ENCODE results near the gene CLDN9.

CLDN9 gene

DNA sequence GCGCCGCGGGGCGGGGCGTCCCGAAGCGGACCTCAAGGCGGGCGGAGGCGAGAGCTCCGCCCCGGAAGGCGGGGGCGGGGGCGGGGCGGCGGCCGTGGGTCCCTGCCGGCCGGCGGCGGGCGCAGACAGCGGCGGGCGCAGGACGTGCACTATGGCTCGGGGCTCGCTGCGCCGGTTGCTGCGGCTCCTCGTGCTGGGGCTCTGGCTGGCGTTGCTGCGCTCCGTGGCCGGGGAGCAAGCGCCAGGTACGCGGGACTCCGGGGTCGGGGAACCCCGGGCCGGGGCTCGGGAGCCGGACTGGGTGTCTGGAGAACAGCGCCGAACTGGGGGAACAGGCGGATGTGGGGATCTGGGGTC lies 7.5 kb downstream of the CLDN9 start, which contains the start of gene TNFRSF12A:
TSS of gene TNFRSF12A (plus strand) at position 122 of the 357 bp plus-strand sequence. CDS start at position 152, 30 bp downstream.
- DNase-seq, result peak; percentile 83

DNA sequence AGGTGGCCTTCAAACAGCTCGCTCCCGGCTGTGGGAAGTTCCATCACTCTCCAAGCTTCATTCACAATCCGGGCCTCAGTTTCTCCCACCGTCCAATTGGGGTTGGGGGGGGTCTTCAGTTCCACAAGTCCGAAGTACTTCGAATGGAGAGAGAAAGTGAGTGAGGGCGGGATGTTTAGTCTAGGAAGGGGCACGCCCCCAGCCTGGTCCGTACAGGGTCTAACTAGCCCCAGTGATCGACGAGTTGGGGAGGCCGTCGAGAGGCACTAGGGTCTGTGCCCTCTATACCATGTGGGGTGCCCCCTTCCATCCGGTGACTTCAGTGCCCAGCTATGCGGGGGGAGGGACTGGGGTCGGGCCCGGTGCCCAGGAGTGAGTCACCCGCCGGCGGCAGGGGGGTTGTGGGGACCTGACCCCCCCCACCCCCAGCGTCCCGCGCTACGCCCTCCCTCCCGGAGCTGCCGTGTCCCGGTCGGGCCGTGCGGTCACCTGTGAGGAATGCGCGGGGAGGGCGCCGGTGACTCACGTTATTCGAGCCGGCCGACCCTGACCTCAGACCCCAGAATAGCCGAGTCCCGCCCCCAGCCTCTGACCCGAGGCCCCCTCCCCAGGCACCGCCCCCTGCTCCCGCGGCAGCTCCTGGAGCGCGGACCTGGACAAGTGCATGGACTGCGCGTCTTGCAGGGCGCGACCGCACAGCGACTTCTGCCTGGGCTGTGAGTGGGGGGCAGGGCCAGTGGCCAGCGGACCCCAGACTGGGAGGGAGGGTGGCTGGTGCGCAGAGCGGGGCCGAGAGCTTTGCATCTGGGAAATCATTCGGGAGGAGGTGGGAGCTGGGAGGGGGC lies 8.1 kb downstream of the CLDN9 start:
- DNase-seq, result peak; percentile 82

DNA sequence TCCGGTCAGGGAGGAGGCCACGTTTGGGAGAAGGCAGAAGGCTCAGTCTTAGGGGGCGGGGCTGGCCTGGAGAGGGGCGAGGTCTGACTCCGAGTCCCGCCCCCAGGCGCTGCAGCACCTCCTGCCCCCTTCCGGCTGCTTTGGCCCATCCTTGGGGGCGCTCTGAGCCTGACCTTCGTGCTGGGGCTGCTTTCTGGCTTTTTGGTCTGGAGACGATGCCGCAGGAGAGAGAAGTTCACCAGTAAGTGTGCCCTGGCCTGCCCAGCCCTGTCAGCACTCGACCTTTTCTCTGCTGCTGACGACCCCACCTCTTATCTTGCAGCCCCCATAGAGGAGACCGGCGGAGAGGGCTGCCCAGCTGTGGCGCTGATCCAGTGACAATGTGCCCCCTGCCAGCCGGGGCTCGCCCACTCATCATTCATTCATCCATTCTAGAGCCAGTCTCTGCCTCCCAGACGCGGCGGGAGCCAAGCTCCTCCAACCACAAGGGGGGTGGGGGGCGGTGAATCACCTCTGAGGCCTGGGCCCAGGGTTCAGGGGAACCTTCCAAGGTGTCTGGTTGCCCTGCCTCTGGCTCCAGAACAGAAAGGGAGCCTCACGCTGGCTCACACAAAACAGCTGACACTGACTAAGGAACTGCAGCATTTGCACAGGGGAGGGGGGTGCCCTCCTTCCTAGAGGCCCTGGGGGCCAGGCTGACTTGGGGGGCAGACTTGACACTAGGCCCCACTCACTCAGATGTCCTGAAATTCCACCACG lies 8.9 kb downstream of the CLDN9 start:
- peak; percentile 66 for DNase-seq

DNA sequence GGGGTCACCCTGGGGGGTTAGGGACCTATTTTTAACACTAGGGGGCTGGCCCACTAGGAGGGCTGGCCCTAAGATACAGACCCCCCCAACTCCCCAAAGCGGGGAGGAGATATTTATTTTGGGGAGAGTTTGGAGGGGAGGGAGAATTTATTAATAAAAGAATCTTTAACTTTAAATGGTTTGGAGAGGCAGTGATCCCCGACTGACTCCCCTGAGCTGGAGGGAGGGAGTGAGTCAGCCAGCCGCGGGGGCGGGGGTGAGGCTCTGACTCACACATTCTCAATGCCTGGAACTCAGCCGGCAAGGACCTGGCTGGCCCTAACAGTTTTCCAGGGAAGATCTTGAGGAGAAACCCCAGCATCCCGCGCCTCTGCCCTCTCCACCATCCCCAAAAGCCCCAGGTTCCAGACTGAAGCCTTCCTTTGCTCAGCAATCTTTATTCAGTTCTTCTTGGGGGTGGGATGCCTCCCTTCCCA lies 9.5 kb downstream of the CLDN9 start:
- peak; percentile 90 for DNase-seq

DNA sequence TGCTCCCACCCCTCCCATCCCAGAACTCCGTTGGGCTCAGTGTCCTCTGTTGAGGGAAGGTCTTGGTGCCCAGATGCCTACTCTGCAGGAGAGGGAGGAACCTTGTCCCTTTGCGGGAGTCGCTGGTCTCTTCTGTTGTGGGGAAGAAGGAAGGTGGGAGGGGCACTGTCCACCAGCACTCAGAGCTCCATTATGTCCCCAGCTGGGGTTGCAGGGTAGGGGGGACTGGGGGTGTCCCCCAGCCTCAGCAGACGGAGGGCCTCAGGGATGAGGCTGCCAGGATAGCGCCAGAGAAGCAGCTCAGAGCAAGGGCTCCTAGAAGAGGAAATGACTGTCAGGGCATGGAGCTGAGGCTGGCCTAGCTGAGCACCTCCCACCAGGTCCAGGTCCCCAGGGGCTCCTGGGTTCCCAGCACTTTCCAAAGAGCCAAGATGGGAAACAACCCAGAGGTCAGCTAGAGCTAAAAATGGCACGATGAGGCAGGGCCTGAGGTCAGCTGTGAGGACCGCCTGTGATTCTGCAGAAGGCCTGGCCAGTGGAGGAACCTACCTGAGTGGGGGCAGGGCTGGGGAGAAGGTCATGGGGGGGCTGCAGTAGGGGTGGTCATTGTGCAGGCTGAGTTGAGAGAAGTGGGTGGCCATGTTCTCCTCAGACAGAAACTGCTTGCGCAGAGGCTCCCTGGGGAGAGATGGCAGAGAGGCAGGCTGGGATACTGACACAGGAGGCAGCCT lies 10.1 kb downstream of the CLDN9 start:
- DNase-seq, result no peak

DNA sequence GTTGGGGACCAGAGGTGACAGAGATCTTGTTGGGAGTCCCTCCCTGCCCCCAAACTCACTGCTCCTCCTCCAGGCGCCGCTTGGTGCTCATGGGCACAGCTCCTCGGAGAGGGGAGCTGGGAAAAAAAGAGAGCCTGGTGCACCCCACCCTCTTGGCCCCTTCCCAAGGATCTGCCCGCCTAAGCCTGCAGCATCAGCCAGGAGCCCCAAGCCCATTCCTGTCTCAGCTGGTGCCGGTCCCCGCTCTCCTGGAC lies 10.6 kb downstream of the CLDN9 start:
- peak; percentile 65 for DNase-seq

DNA sequence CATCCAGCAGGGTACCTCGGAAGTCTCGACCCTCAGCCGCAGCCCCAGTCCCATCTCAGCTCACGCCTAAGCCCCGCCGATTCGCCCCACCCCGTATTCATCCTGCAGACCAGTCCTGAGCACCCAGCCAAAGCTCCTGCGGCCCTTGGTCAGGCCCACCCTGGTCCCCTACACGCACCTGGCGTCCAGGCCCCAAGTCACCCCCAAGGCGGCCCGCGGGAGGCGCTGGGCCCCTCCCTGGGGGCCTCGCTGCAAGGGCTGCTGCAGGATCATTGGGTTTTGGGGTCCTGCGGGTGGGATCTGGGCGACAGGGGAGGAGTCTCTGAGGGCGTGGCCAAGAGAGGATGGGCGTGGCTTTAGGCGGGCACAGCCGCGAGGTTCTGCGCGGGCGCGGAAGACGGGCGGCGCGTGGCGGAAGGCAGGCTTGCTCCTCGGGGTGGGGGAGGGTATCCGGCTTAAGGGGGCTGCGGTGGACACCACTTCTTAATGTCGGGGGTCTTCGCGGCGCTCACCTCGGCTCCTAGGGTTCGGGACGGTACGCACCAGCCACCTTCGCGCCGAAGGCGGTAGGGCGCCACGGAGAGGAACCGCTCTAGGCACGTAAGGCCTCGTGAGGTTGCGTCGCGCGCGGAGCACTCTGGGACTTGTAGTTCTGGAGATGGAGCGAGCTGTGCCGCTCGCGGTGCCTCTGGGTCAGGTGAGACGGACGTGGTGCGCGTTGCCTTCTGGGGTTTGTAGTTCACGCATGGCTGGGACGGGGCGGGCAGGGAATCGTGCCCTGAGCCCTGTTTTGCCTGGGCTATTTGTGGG lies 11.2 kb downstream of the CLDN9 start, which contains the start of the genes HCFC1R1 and THOC6:
TSS of gene HCFC1R1 (minus strand) at position 274 of the 810 bp plus-strand sequence. CDS start at position 273, 1 bp downstream.
TSS of gene THOC6 (plus strand) at position 367 of the 810 bp plus-strand sequence. CDS start at position 659, 292 bp downstream.
- peak; percentile 96 for DNase-seq

DNA sequence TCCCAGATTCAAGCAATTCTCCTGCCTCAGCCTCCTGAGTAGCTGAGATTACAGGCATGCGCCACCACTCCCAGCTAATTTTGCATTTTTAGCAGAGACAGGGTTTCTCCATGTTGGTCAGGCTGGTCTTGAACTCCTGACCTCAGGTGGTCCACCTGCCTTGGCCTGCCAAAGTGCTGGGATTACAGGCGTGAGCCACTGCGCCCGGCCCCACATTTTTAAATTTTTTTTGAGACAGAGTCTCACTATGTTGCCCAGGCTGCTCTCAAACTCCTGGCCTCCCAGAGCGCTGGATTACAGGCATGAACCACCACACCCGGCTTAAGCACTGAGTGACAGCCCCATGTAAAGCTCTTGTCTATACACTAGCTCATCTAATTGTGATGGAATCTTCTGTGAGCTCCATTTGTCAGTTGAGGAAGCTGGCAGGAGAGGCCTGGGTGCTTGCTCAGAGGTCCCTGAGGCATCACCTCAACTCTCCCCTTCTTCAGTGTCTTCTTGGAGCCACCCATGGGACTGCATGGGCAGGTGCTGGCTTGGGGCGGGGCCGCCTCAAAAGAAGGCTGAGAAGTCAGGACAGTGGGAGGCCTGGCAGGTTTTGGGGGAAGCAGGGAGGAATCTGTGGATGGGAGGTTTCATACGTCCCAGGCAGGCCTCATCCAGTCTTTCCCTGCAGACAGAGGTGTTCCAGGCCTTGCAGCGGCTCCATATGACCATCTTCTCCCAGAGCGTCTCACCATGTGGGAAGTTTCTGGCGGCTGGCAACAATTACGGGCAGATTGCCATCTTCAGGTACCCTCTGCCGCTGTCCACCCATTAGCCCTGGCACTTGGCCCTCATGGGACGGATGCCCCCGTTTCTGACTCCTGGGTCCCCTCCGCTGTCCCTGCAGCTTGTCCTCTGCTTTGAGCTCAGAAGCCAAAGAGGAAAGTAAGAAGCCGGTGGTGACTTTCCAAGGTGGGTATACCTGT lies 12.6 kb downstream of the CLDN9 start:
- no peak for DNase-seq

DNA sequence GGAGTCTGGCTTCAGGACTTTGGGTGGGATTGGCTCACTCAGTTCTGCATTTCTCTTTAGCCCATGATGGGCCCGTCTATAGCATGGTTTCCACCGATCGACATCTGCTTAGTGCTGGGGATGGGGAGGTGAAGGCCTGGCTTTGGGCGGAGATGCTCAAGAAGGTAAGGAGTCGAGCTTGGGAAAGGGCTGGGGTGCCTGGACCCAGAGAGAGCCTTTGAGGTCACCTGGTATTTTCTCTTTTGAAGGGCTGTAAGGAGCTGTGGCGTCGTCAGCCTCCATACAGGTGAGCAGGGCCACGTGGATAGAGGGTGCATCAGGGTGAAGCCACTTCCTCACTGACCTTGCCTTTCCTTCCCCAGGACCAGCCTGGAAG lies 13.3 kb downstream of the CLDN9 start:
- no peak for DNase-seq

DNA sequence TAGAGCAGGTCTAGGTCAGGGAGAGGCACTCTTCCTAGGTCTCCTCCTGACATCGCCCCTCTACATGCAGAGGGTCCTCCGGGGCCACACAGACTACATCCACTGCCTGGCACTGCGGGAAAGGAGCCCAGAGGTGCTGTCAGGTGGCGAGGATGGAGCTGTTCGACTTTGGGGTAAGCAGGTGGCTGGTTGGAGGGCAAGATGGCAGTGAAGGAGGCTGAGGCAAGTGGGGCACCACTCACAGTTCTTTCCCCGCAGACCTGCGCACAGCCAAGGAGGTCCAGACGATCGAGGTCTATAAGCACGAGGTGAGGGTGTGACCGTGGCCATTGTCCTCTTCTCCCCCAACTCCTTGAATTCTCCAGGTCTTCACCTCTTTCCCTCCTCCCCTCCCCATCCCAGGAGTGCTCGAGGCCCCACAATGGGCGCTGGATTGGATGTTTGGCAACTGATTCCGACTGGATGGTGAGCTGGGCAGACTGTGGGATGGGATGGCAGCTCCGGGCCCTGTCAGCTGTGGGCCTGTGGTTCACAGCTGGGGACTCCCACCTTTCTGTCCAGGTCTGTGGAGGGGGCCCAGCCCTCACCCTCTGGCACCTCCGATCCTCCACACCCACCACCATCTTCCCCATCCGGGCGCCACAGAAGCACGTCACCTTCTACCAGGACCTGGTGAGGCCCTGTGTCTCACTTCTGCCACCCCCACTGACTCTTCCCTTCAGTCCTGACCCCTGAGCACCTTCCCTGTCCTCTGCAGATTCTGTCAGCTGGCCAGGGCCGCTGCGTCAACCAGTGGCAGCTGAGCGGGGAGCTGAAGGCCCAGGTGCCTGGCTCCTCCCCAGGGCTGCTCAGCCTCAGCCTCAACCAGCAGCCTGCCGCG lies 14.1 kb downstream of the CLDN9 start:
- DNase-seq, result no peak

DNA sequence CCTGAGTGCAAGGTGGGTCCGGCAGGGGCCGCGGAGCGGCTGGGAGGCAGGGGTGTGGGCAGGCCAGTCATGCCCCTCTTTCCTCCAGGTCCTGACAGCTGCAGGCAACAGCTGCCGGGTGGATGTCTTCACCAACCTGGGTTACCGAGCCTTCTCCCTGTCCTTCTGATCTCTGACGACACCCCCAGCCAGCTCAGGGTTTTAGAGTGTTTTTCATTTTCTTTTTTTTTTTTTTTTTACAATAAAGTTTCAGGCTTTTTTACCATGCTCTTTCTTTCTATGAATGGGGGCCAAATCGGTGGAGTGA lies 14.7 kb downstream of the CLDN9 start:
- no peak for DNase-seq

DNA sequence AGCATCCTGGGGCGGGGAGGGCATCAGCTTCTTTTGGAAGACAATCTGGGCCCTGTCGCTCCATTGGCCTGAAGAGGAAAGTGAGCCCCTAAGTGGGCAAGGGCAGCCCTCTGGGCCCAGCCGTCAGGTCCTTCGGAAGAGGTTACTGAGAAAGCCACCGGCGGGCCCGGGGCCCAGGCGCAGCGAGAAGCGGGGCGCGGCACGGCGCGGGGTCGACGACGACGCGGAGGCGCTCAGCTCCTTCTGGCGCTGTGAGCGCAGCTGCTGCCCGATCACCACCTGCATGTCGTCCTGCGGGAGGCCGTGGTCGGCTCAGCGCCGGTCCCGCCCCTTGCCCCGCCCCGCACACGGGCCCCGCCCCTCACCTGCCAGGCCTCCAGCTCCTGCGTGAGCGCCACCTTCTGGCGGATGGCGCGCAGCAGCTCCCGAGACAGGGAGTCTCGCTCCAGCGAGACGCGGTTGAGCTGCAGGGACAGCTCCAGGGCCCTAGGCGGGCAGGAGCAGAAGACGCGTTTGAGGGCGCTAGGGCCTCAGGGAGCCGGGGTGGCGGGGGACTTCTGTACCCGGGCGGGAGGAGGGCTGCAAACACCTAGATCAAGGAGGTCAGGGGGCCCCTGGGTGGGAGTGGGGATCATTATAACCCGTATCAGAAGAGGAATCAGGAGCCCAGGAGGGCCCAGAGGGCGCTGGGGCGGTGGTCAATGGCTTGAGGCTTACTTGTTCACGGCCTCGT lies 15.4 kb downstream of the CLDN9 start:
- DNase-seq, result peak; percentile 83

DNA sequence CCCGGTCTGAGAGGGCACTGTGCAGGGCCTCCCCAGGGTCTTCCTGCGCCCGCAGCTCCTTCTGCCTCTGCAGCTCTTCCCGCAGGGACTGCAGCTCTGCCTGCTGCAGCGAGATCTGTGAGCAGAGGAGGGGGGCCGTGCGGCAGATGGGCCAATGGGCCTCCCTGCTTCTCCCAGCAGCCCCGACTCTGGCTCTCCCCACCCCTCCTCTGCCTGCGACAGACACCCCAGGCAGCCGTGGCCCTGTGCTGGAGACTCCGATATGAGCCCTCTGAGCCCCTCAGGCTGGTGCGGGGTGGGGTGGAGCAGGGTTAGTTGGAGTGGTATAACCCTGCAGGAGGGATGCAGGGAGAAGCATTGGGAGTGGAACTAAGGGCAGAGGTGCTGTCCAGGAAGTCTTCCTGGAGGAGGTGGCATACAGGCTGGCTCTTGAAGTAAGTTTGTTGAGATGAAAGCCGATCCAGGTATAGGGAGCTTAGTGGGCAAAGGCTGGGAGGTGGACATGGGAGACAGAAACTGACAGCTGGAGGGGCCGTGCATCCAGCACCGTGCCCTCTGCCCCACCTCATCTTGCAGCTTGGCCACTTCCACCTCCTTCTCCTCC lies 16.1 kb downstream of the CLDN9 start:
- DNase-seq, result no peak

DNA sequence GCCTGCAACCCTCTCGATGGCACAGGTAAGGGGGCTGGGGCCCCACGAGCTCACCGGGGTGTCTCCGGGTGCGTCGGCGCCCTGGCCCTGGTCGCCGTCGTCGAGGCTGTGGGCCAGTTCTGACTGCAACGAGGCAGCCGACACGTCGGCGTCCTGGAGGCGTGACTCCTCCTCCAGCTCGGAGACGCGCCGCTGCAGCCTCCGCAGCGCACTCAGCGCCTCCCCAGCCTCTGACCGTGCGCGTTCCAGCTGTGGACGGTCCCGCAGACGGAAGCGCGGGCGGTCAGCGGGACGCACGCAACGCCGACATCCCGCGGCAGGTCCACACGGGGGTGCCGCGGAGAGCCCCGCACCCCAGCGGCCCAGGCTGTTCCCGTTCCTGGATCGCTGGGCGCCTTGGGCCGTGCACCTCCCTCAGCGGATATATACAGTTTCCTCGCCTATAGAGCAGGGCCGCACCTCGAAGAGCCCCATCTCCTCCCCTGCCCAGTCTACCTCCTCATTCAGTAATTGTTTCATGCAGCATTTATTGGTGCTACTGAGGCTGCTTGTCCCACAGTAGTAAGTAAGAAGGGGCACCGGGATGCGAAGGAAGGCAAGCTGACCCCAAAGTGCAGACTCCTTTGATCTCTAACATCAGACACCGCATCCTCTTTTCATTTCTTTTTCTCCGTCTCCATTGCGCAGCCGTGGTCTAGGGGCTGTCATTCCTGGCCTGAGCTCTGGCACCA lies 16.9 kb downstream of the CLDN9 start:
- DNase-seq, result no peak

DNA sequence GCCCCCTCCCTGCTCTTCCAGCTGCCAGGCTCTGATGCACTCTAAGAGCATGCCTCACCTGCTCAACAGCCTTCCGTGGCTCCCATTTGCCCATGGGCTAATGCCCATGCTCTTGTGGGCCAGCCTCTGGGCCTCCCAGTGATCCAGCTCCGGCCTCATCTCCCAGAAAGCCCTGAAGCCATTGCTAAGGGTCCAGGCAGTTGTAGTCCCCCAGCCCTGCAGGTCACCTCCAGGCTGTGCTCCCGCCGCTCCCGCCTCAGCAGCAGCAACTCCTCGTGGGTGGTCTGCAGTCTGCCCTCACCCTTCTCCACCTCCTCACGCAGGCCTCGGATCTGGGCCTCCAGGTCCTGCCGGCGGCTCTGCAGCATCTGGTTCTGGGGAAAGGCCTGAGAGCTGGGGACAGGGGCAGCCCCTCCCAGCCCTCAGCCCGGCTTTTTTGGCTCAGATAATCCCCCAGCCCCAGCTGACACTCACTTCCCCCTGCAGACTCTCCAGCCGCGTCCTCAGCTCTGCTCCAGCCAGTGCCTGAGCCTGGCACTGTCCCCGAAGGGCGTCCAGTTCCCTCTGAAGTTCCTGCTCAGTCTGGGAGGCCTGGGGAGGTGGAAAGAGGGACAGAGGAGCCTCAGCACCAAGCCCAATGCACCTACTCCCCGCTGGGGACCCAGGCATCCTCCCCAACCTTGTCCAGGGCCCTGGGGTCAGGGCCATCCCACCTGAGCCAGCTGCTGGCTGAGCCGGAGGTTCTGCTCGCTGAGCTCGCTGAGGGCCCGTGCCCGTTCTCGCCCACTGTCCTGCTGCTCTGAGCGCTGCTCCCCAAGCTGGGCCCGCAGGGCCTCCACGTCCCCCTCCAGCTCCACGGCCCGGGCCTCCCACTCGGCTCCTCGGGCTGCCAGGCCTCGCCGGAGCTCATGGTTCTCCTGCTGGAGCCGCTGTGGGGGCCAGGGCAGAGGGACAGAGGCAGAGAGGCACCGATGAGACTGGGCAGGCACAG lies 17.8 kb downstream of the CLDN9 start:
- no peak for DNase-seq

DNA sequence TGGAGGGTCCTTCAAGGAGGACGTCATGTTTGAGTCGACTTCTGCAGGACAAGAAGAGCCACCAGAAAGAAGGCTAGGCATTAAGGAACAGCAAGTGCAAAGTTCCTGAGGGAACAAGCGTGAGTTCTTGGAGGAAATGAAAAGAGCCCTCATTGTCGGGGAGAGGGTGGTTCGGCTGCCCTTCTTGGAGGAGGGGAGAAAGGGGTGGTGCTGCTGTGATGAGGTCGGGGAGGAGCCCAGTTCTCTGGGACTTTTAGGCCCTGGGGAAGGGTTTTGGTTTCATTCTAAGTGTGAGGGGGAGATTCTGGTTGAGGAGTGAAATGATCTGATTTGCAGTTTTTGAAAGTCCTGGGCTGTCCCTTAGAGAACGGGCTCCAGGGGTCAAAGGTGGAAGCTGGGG lies 19.9 kb downstream of the CLDN9 start:
- no peak for DNase-seq

DNA sequence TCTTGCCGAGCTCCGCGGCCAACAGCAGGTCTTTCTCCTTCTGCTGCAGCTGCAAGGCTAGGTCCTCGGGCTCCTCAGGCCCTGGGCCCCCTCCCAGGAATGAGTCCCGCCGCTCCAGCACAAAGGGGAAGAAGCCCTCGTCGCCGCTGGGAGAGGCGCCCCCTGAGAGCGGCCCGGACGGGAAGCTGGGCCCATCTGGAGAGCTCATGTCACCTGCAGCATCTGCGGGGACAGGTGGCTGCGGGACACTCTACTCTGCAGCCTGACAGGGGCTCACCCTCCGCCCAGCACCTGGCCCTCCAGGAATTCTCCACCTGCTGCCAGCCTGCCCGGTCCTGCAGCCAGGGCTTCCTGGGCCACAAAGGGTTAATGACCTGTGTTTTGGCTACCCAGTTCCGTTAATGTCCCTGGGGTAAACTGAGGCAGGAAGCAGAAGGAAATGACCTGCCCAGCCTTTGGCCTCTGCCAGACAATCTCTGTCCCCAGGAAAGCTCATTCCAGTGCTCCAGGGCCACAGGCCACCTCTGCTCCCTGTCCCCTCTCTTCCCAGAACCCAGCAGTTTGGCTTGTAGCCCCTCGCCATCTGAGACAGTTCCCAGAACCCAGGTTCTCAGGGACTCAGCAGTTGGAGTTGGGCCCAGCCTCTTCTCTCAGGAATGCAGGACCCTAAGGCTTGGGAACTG lies 22.7 kb downstream of the CLDN9 start:
- DNase-seq, result no peak

Data from right forelimb (tissue), 1 donor.